Retinal pigment epithelial cell (primary cell): ENCODE results near the gene SLC39A13.

ENCODE experiments used
- DNase-seq: peaks from one replicate; pipeline ENCODE4 v3.0.0-alpha.2; 2010; ENCODE audit warnings: low read depth
- H3K4me3 ChIP-seq: 2 replicates; pipeline ENCODE4 v1.5.1; 2011; ENCODE audit warnings: mild to moderate bottlenecking, low read length, control low read depth, moderate library complexity
- TF ChIP-seq, protein P1 (sequence below): conservative IDR thresholded peaks from 2 replicates; pipeline ENCODE4 v1.5.1; 2011; ENCODE audit warnings: low read depth, low read length, control low read depth, inconsistent platforms

The SLC39A13 gene

DNA sequence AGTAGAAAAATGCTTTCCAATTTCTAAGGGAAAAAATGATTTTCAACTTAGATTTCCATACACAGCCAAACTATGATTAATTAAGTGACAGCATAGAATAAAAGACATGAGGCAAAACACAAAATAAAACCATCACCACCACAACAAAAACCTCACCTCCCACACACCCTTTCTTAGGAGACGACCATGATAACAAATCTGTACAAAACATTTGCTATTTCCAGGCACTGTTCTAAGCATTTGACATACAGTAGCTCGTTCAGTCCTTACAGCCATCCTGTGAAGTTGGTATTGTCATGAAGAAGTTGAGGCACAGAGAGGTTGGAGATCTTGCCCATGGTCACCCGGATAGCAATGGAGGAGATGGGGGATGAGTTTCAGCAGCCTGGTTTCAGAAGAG is 38.7 kb upstream of the SLC39A13 start:
- TF ChIP-seq, protein P1, sequence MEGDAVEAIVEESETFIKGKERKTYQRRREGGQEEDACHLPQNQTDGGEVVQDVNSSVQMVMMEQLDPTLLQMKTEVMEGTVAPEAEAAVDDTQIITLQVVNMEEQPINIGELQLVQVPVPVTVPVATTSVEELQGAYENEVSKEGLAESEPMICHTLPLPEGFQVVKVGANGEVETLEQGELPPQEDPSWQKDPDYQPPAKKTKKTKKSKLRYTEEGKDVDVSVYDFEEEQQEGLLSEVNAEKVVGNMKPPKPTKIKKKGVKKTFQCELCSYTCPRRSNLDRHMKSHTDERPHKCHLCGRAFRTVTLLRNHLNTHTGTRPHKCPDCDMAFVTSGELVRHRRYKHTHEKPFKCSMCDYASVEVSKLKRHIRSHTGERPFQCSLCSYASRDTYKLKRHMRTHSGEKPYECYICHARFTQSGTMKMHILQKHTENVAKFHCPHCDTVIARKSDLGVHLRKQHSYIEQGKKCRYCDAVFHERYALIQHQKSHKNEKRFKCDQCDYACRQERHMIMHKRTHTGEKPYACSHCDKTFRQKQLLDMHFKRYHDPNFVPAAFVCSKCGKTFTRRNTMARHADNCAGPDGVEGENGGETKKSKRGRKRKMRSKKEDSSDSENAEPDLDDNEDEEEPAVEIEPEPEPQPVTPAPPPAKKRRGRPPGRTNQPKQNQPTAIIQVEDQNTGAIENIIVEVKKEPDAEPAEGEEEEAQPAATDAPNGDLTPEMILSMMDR = no peak
- H3K4me3 ChIP-seq = no peak overlapping the region

DNA sequence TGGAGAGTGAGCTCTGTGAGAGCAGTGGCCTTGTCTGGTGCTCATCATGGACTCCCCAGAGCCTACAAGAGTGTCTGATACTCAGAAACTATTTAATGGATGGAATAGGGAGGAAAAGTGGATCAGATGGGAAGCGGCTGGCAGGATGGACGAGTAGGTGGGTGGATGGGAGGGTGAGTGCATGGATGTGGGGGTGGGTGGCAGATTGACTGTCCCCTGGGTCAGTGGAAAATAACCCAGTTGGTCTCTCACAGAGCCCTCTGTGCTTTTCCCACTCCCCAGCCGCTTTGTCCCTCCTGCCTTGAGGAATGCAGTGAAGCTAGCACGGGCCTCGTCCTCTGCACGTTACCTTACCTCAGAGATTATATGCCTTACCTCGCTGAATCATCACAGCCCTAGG is 36.0 kb upstream of the SLC39A13 start:
- TF ChIP-seq, protein P1 = no peak
- H3K4me3 ChIP-seq = no peak overlapping the region

More for the DNA sequence above, 38.7 kb upstream of the SLC39A13 start:
- no peak for DNase-seq

DNA sequence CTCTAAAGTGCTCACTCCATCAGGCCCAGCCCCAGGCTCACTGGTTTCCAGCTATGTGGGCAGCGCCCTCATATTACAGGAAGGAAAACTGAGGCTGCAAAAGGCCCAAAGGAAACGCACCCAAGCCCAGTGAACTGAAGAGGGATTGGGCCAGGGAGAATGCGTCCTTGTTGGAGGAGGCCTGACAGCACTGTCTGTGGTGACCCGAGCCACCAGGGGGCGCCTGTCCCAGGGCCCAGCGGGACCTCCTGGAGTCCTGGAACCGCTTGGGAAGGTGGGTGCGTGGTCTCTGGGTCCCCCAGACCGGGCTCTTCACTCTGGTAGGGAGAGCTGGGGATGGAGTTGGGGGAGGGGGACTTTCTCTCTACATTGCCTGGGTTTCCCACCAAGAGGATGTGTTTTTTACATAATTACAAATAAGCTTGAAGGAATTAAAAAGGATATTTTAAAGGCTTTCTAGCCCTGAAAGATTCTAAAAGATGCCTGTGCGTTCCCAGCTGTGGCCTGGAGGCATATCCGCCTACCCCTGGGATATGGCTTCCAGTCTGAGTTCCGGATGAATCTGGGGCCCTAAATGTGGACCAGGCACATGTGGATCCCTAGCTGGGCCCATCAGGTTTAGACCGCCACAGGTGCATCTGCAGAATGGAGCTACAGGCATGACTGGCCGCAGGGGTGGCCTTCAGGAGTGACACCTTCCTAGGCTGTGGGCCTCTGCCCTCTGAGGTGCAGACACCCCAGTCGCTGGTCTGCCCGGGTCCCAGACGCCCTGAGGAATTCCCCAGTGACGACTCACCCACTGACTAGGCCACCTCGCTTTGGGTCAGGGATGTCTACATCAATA is 34.3 kb upstream of the SLC39A13 start:
- DNase-seq = no peak
- no peak overlapping the region for H3K4me3 ChIP-seq
- TF ChIP-seq, protein P1 = peak; percentile 97

More for the DNA sequence above, 36.0 kb upstream of the SLC39A13 start:
- DNase-seq = no peak

DNA sequence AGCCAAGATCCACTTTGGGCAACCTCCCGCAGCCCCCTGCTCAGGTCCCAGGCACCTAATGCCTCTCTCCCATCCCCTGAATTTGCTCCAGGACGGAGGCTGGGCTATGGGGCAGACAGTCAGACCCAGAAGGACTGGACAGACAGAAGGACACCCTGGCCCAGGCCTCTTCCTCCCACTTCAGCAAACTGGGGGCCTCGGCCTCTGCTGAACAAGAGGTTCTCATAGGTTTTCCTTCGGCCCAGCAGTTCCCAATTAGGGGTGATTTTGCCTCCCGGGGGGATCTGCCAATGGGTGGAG is 33.7 kb upstream of the SLC39A13 start:
- H3K4me3 ChIP-seq = no peak overlapping the region
- TF ChIP-seq, protein P1 = no peak
- no peak for DNase-seq

DNA sequence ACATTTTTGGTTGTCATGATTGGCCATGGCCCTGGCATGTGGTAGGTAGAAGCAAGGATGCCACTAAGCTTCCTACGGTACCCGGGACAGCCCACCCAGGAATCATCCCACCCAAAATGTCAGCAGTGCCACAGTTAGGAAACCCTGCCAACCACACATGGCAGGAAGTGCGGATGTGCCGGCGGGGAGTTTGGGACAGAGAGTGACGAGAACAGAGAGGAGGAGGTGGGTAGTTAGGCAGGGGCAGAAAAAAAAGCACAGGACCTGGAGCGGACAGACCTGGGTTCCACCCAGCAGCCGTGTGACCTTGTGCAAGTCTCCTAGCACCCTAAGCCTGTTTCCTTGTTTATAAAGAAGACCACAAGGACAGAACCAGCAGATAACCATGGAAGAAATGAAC is 33.4 kb upstream of the SLC39A13 start:
- TF ChIP-seq, protein P1 = no peak
- no peak for DNase-seq
- H3K4me3 ChIP-seq = no peak overlapping the region

DNA sequence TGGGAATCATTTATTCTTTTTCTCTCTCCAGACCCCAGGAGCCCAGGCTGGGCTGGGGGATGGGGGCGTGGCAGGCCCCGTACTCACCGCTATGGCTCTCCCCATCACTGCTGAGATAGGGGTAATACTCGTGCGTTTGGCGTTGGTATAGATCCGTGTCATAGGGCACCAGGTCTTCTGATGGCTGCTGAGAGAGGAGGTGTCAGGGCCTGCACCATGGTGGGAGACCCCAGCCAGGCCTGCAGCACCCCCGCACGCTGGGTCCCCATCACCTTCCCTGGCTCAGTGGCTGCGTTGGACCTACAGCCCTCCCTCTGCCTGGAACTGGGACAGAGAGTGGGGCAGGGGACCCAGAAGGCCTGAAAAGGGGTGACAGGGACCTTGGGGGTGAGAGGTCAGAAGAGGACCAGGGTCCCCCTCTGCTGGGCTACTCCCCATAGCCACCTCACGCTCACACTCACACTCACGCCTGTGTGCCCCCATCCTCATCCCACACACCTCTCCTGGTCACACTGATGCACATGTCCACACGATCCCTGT is 32.8 kb upstream of the SLC39A13 start:
- TF ChIP-seq, protein P1 = no peak
- H3K4me3 ChIP-seq = no peak overlapping the region
- no peak for DNase-seq

DNA sequence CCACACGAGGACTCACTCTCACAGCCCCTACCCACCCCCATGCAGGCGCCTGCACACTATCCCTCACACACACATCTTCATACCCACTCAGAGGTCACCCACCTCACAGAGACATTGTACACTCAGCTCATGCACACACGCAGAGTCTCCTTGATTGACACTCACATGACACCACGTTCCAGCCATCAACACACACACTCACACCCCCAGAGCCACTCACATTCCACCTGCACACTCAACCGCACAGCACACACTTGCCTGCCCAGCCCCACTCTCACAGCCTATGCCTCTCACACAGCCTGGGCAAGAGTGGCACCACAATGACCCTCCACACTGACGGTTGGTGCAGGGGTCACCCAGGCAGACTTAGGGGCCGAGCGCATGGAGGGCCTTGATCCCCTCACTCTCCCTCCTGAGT is 32.3 kb upstream of the SLC39A13 start:
- TF ChIP-seq, protein P1 = no peak
- no peak overlapping the region for H3K4me3 ChIP-seq
- no peak for DNase-seq
